Measurements from ENCODE around the gene RNF130. TPM values are rescaled to one million over a fixed set of nuclear protein-coding genes. Genes with fewer than 3 reads are reported as not detected.

Gene RNF130
- total RNA-seq, 6 experiments from 2014 or later = 66.7 to 119 (median 89.9) TPM

GRCh38 chr5:180059326-180059725 lies 12.2 kb downstream of the RNF130 start:
- TF ChIP-seq CTCF (IDR thresholded peaks at IDR 0.05) = no peak
- intact Hi-C loops (cut with DNase I) = no loop called here
- 85% methylated on average over 6 of the region's 6 CpGs for WGBS (ENCODE audit: insufficient coverage, low coverage, low lambda C conversion rate, missing lambda C conversion rate)
- Histone ChIP-seq H3K27ac (no peak overlapping the region), H3K9me3 (no peaks in the 10 kb centered on the region), H3K4me3 (no peak overlapping the region), H3K27me3 (no peaks in the 10 kb centered on the region), H3K36me3 (no peaks in the 10 kb centered on the region), H3K4me1 (peaks cover 0 to 8% (median 3%) of the 10 kb centered on the region in 4 donors)
- ATAC-seq = no peak
- no peak for DNase-seq

- no peaks in the 10 kb centered on the region for H3K4me1 ChIP-seq
- ATAC-seq (no peak), DNase-seq (no peak)
- H3K27ac ChIP-seq = no peak overlapping the region
- no peaks in the 10 kb centered on the region for H3K27me3 ChIP-seq
- TF ChIP-seq CTCF (IDR thresholded peaks at IDR 0.05) = no peak
- TF ChIP-seq POLR2A (IDR thresholded peaks at IDR 0.05) = no peak
- 100% methylated on average over 1 of the region's 1 CpG for WGBS (ENCODE audit: insufficient coverage, low coverage, low lambda C conversion rate, missing lambda C conversion rate)
- no peaks in the 10 kb centered on the region for H3K9me3 ChIP-seq
- H3K4me3 ChIP-seq = no peak overlapping the region
- no peaks in the 10 kb centered on the region for H3K36me3 ChIP-seq
- intact Hi-C loops (cut with DNase I) = no loop called here
Measured at GRCh38 chr5:180056153-180056552, 15.4 kb downstream of the RNF130 start.

- ATAC-seq = no peak
- no peak for TF ChIP-seq CTCF (IDR thresholded peaks at IDR 0.05)
- no peak for TF ChIP-seq POLR2A (IDR thresholded peaks at IDR 0.05)
- no peak overlapping the region for H3K4me3 ChIP-seq
- intact Hi-C loops (cut with DNase I) = no loop called here
- no peaks in the 10 kb centered on the region for H3K36me3 ChIP-seq
- no peaks in the 10 kb centered on the region for H3K9me3 ChIP-seq
- peaks cover 0 to 17% (median 4%) of the 10 kb centered on the region in 4 donors for H3K4me1 ChIP-seq
- no peak overlapping the region for H3K27ac ChIP-seq
- no peaks in the 10 kb centered on the region for H3K27me3 ChIP-seq
- WGBS (ENCODE audit: insufficient coverage, low coverage, low lambda C conversion rate, missing lambda C conversion rate) = 88% methylated on average over 6 of the region's 6 CpGs
- no peak for DNase-seq
Measured at GRCh38 chr5:180054226-180054625, 17.3 kb downstream of the RNF130 start.

- Histone ChIP-seq H3K4me3 (no peak overlapping the region), H3K9me3 (no peaks in the 10 kb centered on the region), H3K27ac (no peak overlapping the region), H3K27me3 (no peaks in the 10 kb centered on the region), H3K4me1 (peaks cover 0 to 27% (median 9%) of the 10 kb centered on the region in 4 donors), H3K36me3 (no peaks in the 10 kb centered on the region)
- 78% methylated on average over 5 of the region's 8 CpGs for WGBS (ENCODE audit: insufficient coverage, low coverage, low lambda C conversion rate, missing lambda C conversion rate)
- no peak for DNase-seq
- intact Hi-C loops (cut with DNase I) = no loop called here
- ATAC-seq = no peak
- TF ChIP-seq CTCF (IDR thresholded peaks at IDR 0.05) = no peak
- TF ChIP-seq POLR2A (IDR thresholded peaks at IDR 0.05) = no peak
Measured at GRCh38 chr5:180053061-180053602, 18.4 kb downstream of the RNF130 start.
